Amniotic epithelial cell (primary cell): ENCODE results near the gene DNAH2.

Experiments used
- DNase-seq: peaks from one replicate; pipeline ENCODE4 v3.0.0-alpha.2; 2010; ENCODE audit warnings: low read depth

The DNAH2 gene

DNA sequence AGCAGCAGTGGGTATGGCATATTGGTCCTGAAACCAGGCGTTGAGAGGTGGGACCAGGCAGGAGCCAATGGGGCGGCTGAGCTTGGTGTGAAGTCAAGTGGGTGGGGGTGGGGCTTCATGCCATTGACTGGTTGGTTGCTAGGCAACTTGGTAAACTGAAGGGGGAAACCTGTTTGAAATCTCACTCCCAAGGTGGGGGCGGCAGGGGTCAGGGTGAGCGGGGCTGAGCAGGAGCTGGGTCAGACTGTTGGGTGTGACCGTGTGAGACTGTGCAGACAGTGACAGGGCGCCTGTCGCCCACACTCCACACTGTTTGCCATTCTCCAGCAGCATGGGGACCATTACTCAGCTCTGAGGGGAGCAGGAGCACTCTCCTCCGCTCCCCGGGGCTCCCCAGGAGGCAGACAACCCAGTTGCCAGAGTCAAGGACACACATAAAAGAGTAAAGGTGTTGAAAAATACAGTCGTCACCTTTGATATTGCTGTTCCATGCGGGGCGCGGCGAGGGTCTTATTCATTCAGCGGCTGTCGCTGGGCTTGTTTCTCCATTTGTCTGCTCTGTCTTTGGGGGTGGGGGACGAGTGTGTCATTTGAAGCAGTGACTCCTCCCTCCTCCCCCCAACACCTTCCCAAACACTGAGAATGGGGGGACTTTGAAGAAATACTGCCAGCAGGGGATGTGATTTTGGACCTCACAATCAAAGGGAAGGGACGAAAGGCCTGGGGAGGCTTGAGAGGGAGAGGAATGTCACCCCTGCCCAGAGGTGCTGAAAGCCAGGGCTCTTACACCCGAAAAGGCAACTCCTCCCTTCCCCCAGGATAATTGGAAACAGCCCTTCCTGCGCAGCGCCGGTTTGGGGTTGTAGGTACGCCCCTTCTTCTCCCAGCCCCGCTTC is 13.7 kb upstream of the DNAH2 start:
- peak; percentile 68 for DNase-seq

DNA sequence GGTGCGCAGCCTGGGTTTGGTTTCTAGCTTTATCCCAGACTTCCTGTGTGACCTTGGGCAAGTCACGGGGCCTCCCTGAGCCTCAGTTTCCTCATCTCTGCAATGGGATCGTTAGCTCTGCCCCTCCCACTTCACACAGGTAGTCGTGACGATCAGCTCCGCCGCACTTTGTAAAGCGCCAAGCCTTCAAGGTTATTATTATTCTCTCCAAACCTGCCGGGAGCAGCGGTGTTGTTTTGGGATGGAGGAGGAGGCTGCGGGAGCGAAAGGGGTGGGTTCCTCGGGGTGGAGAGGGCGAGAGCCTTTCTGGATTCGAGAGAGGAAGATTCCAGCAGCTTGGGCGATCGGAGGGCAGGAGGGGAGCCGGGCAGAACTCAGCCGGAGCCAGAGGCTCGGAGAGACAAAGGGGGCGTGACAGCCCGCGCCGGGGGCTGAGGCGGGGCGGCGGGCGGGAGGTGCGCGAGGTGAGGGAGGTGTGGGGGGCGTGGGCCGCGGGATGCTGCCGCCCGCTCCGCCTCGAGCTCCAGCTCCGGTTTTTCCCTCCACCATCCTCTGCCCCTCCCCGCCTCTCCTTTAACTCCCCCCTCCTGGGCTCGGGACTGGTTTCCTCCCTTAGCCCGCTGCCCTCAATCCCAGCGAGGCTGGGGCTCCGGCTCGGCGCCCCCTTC is 12.8 kb upstream of the DNAH2 start, which contains the start of gene EFNB3:
Gene EFNB3 (plus strand): TSS at position 602 of the 668 bp plus-strand sequence. CDS start 397 bp downstream, outside the sequence.
- DNase-seq = peak; percentile 16

DNA sequence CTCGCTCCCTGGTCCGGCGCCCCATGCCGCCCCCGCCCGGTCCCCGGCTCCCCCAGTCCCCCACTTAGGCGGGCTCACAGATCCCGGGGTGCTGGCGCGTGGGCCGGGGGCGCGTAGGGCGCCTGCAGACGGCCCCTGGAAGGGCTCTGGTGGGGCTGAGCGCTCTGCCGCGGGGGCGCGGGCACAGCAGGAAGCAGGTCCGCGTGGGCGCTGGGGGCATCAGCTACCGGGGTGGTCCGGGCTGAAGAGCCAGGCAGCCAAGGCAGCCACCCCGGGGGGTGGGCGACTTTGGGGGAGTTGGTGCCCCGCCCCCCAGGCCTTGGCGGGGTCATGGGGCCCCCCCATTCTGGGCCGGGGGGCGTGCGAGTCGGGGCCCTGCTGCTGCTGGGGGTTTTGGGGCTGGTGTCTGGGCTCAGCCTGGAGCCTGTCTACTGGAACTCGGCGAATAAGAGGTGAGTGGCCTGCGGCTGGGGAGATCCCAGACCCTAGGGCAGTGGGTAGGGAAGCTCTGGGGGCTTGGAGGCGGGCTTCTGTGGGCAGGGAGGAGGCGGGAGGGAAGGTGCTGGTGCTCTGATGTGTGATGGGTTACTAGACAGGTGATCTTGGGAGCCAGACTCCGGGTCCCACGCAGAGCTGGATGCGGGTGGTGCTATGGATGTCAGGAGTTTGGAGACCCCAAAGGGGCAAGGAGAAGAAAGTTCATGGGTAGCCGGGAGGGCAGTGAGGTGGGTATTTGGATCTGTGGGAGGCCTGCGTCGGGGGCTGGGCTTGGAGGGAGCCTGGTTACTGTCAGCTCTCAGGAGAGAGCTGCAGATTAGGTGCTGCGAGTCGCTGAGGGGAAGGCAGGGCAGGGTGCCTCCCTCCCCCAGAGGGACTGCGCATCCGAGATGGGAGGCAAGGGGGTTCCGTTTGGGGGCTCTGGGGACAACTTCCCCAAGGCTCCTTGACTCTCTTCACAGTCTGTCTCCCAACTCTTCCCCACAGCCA is 12.0 kb upstream of the DNAH2 start:
- no peak for DNase-seq

DNA sequence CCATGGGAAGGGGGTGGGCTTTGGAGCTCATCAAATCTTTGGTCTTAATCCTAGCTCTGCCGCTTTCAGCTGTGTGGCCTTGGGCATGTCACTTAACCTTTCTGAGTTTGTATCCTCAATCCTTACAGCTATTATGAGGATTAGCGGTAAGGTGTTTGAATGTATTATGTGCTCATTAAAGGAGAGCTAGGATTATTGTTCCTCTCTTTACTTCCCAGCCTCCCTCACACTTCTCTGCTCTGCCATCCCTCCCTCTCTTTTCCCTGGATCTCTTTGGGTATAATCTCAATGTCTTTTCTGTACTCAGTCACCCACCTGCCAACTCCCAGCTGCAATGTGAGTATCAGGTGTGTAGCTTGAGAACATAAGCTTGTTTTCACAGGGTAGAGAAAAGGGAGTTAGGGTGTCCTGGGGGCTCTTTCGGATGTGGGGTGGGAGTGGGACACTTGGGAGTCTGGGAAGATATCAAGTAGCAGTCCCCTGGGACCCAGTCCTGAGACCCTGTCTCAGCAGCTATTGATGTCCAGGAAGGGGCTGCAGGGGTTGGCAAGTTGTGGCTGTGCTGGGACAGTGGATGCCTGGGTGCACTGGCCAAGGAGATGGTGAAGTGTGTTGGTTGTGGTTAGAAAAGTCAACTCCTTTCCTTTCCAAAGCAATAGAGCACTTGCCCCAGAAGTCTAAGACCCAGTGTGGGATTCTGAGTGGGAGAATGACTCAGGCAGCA is 10.8 kb upstream of the DNAH2 start:
- no peak for DNase-seq

DNA sequence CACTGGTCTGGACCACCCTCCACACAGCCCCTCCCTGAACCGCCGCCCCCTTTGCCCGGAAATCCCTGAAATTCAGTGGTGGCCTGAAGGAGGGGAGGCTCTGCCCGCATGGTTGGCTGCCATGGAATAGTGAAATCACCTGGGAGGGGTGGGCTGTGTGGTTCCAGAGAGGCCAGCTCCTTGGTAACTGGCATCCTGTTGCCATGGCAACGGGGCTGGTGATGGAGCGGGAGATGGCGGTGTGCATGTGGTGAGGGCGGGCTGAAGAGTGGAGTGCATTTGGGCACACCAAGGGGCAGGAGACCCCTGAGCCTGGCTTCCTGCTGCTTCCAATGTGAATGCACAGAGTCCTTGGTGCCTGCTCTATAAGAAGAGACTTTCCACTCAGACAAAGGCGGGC is 10.1 kb upstream of the DNAH2 start:
- no peak for DNase-seq

DNA sequence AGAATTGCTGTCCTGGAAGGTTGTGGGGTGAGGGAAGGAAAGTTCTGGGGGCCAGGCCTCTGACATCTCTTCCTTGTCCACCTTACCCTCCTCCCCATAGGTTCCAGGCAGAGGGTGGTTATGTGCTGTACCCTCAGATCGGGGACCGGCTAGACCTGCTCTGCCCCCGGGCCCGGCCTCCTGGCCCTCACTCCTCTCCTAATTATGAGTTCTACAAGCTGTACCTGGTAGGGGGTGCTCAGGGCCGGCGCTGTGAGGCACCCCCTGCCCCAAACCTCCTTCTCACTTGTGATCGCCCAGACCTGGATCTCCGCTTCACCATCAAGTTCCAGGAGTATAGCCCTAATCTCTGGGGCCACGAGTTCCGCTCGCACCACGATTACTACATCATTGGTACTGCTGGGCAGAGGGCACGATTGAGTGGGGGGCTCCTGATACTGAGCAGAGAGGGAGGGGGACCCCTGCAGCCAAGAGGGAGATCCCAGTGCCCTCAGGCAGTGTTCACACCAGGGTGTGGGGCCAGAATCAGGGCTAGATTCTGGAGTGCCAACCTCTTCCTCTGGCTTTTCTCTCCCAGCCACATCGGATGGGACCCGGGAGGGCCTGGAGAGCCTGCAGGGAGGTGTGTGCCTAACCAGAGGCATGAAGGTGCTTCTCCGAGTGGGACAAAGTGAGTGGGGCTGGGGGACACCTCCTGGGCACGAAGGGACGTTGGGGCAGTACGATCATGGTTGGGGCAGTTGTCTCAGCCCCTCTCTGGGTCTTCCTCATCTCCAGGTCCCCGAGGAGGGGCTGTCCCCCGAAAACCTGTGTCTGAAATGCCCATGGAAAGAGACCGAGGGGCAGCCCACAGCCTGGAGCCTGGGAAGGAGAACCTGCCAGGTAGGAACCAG is 9.4 kb upstream of the DNAH2 start:
- no peak for DNase-seq

DNA sequence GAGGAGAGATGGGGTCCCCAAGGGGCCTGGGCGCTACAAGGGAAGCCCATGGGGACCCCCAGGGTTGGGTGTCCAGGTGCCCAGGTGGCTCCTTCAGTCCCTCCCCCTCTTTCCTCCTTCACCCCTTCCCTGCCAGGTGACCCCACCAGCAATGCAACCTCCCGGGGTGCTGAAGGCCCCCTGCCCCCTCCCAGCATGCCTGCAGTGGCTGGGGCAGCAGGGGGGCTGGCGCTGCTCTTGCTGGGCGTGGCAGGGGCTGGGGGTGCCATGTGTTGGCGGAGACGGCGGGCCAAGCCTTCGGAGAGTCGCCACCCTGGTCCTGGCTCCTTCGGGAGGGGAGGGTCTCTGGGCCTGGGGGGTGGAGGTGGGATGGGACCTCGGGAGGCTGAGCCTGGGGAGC is 8.5 kb upstream of the DNAH2 start:
- DNase-seq = no peak

DNA sequence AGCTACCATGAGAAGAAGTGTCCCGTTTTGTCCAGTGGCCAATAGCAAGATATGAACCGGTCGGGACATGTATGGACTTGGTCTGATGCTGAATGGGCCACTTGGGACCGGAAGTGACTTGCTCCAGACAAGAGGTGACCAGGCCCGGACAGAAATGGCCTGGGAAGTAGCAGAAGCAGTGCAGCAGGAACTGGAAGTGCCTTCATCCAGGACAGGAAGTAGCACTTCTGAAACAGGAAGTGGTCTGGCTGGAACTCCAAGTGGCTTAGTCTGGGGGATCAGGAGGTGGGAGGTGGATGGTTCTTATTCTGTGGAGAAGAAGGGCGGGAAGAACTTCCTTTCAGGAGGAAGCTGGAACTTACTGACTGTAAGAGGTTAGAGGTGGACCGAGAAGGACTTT is 7.2 kb upstream of the DNAH2 start:
- no peak for DNase-seq

DNA sequence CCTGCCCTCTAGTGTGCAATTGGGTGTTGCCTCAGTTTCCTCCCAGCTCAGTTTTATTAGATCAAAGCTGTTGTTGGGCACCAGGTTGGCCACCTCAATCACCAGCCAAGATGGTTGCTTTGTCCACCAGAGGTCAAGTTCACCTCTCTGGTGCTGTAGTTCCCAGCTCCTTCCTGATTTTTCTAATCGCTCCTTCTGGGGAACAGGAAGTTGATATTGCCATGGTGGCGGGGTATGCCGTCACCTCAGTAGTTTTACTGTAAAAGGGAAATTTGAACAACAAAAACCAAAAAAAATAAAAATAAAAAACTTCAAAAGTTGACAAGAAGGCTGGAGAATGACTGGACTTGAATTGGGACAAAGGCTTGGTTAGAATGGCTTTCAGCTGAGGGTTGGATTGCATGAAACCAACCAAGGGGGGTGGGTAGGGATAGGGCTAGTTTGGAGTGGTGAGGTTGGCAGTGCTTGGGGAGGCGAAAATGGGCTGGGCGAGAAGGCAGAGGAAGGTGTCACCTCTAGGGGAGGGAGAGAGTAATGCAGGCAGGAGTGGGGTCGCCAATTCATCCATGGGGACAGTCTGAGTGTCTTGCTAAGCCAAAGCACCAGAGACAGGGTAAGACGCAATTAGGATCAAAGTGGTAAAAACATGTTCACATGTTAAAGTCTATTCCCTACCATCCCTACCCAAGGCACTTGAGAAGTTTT is 6.3 kb upstream of the DNAH2 start:
- DNase-seq = no peak

DNA sequence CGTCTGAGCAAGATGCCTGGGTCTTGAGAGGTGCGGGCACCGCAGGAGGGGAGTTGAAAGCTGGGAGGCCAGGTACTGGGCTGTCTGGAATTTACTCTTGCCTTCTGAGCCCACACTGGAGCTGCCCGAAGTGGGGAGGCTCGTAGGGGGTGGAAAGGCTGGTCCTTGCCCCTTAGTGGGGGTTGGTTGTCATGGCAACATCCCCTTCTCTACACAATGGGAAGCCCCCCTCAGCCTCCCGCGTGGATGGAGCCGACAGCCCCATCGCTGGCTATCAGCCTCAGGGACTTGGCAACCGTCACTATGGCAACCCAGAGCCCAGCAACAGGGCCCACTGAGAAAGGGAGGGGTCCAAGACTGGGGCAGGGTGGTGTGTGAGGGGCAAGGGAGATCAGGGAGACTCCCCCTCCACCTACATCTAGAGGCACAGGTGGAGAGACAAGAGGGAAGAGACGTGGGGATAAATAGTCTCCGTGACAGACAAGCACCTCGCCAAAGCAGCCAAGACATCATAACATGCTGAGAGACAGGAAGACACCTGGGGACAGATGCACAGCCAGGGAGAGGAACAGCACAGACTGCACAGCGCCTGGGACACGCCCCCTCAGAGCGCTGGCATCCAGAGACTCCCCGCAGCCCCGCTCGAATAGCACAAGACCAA is 5.3 kb upstream of the DNAH2 start:
- DNase-seq = no peak

DNA sequence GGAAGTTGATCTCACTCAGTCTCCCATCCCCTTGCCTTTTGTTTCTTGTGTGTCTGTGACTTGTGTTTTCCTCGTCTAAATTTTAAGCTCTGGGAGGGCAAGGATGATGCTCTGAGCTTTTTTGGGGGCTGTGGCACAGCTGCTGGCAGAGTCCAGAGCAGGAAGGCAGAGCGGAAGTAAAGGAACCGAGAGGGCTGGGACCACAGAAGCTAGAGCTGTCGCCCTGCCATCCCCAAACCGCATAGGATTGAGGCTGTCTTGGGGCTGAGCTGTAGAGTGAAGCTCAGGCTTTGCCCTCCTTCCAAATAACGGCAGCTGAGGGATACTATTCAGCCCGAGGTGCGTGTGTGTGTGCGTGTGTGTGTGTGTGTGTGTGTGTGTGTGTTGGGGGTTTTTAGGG is 3.8 kb upstream of the DNAH2 start:
- DNase-seq = no peak

DNA sequence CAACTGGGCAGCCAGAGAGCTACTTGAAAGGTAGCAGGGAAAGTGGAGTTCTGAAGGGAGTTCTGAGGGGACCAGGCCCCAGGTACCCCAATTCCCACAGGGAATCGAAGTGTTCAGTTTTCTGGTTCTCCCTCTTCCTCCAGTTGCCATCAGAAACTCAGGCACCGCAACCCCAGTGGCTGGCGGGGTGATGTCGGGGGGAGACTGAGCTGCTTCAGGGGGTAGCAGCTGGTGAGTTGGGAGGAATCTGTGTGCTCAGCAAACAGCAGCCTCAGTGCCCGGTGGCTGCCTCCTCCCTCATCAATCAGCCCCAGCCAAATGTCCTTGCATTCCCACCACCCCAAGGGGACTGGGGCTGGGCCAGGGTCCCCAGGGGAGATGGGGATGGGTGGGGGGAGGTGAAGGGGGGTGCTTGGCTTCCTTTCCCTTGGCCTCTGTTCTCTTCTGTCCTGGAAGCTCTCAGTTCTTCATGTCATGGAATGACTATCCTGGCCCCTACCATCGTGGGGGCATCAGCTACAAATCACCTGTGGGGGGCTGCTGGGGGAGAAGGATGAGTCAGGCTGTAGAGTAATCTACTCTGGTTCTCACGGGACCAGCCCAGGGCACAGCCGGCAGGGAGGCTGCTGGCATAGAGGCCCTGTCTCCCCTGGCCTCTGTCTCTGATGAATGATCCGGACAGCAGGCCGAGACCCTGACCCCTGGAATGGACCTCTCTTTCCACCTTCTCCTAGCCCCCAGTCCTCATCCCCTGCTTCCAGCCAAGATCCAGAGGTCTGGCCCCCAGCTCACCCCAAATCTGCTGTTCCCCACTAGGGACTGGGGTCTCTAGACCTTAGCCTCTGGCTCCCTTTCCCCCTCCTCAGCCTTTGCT is 2.6 kb upstream of the DNAH2 start:
- no peak for DNase-seq

DNA sequence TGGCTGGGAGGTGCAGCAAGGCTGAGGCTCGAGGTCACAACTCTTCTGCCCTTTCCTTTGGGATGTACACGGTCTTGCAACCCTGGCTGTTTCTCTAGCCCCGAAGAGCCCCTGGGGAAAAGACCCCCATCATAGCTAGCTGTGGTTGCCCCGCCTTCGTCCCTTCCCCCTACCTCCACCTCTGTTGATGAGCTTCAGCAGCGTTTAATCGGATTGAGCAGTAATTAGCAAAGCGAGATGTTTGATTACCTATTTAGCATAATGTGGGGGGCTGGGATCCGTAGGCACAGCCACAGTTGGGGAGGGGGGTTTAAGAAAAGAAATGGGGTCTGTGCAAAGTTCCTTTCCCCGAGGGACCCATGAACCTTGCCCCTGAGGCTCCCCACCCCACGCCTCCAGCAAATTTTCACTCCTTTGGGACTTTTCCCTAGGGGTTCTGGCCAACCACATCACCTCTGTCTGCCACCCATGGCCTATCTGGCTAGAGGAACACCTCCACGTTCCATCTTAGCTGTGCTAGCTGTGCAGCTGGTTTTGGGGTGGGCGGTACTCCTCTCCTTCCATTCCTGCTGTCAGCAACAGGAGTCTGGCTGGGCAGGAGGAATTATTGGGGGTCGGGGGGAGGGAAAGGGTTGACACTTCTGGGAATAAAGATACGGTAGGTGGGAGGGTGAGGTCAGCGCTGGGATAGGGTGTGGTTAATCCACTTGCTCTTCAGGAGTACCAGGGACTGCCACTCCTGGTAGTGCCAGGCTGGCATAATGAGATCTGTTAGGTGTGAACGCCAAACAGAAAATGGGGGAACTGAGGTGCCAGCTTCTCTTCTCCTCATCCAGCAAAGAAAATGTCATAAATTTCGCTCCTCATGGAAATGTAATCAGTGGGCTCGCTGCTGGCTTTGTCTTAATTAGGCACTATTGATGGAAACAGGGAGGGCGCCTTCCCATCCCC is 1.3 kb upstream of the DNAH2 start:
- DNase-seq = no peak

DNA sequence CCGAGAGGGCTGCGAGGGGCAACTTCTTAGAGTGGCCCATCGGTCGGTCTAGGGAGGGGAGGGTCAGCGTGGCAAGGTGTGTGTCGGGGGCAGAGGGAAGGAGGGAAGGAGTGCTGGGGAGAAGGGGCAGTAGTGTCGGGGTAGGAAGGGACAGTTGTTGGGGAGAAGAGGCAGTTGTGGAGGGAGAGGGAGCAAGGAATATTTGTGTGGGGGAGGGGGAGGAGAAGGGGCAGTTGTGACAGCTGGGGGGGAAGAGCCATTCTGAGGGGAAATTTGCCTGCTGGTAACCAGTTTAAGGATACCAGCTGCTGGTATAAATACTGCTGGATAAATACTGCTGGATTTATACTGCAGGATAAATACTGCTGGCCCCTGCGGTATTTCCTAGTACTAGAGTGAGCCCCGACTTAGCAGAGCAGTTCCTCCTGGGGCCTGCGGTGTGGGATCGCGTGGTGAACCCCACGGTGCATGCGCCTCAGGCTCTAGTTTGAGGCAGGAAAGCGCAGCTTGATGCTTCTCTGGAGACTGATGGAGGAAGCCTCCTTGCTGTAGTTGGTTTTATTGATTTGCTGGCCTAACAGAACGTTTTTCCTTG is 309 bp downstream of the DNAH2 start:
- DNase-seq = peak; percentile 18

DNA sequence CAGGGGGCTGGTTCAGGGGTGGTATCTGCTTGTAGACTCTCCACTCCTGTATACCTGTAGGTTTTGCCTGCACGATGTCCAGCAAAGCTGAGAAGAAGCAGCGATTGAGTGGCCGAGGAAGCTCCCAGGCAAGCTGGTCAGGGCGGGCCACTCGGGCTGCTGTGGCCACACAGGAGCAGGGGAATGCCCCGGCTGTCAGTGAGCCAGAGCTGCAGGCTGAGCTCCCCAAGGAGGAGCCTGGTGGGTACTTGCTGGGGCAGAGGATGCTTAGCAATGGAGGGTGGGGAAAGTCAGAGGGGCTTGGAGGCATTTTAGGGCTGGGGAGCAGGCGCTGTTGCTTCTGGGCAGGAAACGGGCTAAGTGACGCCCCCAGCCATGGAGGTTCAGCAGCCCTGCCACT is 2.1 kb downstream of the DNAH2 start:
- DNase-seq = no peak

DNA sequence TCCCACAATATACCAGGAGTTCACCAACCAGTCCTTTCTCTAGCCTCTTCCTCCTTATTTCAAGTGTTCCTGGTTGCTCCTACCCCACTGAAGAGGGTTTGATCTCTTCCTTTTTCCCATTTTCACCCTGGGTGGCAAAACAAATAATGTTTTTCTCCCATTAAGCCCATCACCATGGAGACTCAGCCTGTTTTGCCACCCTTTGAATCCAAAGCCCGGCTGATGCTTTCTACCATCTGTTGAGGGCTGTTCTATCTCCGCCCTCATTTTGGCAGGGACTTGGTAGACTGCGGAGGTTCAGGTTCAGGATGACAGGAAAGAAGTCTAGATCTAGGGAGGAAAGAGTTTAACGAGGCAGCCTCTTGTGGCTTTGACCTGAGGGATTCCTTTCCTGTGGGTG is 2.6 kb downstream of the DNAH2 start:
- no peak for DNase-seq

DNA sequence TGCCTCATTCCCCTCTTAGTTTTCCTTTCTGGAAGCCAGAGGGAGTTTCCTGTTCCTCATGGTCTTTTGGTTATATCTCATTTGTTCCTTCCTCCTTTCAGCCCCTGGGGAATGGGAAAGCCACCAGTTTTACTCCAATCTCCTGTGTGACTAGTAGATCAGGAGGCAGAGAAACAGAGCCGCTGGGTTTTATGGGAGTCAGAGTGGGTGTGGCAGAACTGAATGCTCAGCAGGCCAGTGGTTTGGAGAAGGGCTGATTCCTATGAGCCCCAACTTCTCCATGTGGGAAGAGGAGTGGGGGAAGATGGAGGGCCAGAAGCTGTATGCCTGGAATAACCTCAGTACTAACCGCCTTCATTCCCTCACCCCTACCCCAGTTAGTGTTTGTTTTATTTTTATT is 4.1 kb downstream of the DNAH2 start:
- DNase-seq = no peak
